GM10248 (cell line): ENCODE data around the gene PTPN18.

Experiments
- CTCF ChIA-PET: fragments of 300-600 bp; sonication (Branson Sonifier 250); formaldehyde crosslinking; extraction: SDS; loops from one replicate; lab custom pipeline; 2021; ENCODE audit warnings: antibody characterized with exemption; lab: Yijun Ruan, JAX
- POLR2A ChIA-PET: fragments of 350-650 bp; sonication (Branson Sonifier 250); formaldehyde crosslinking; extraction: SDS; loops from one replicate; lab custom pipeline; 2020; ENCODE audit warnings: antibody characterized with exemption; lab: Yijun Ruan, JAX
- DNase-seq: peaks from one replicate; pipeline ENCODE4 v3.0.0; 2012; ENCODE audit errors: extremely low spot score
- CTCF ChIP-seq: IDR thresholded peaks from 2 replicates; pipeline ENCODE4 v1.5.1; 2012; ENCODE audit warnings: mild to moderate bottlenecking, low read depth; ENCODE audit errors: extremely low read depth, missing control alignments, control extremely low read depth

PTPN18 gene

GRCh38 chr2:130368786-130369185 is 12.9 kb downstream of the PTPN18 start:
- no peak for TF ChIP-seq CTCF
- ChIA-PET CTCF (interaction anchor here (1.0 to 2.0 kb wide), 3 partner anchors 8 to 26 kb away, joined by 3 to 6 read pairs (median 3); partner anchors contain the start of gene IMP4), POLR2A (no interaction called here)
- DNase-seq: no peak

GRCh38 chr2:130369311-130369964 is 13.6 kb downstream of the PTPN18 start:
- no peak for TF ChIP-seq CTCF
- CTCF ChIA-PET: interaction anchor here (1.0 to 2.0 kb wide), 3 partner anchors 9 to 26 kb away, joined by 3 to 6 read pairs (median 3); partner anchors contain the start of gene IMP4
- POLR2A ChIA-PET: no interaction called here
- DNase-seq: no peak

GRCh38 chr2:130369965-130370341 is 14.1 kb downstream of the PTPN18 start:
- DNase-seq: no peak
- no peak for TF ChIP-seq CTCF
- ChIA-PET POLR2A (no interaction called here), CTCF (interaction anchor here (1.0 to 2.0 kb wide), 3 partner anchors 9 to 27 kb away, joined by 3 to 6 read pairs (median 3); partner anchors contain the start of gene IMP4)

GRCh38 chr2:130370490-130370889 is 14.6 kb downstream of the PTPN18 start:
- POLR2A ChIA-PET: no interaction called here
- CTCF ChIA-PET: interaction anchor here (1.1 to 2.0 kb wide), 4 partner anchors 8 to 23 kb away, joined by 3 to 6 read pairs (median 4); no protein-coding TSS in a partner anchor
- TF ChIP-seq CTCF: no peak
- peak; percentile 65 for DNase-seq

- TF ChIP-seq CTCF: no peak
- CTCF ChIA-PET: interaction anchor here (0.7 to 1.3 kb wide), 4 partner anchors 9 to 24 kb away, joined by 3 to 5 read pairs (median 4); partner anchors contain the start of gene PTPN18
- POLR2A ChIA-PET: no interaction called here
- DNase-seq: no peak
Observed at GRCh38 chr2:130371723-130372054, 15.8 kb downstream of the PTPN18 start.

- CTCF ChIA-PET: interaction anchor here (0.7 to 6.1 kb wide), 16 partner anchors 9 to 41 kb away, joined by 3 to 51 read pairs (median 6); partner anchors contain the start of genes IMP4 and PTPN18
- POLR2A ChIA-PET: interaction anchor here (1.3 kb wide), 1 partner anchor 30 kb away, joined by 3 read pairs; a partner anchor contains a TSS
- TF ChIP-seq CTCF: peak; percentile 95
- peak; percentile 89 for DNase-seq
Observed at GRCh38 chr2:130372055-130372832, 16.4 kb downstream of the PTPN18 start.
